Kidney capillary endothelial cell (primary cell): ENCODE data around the gene ATOX1.

ENCODE experiments used
- DNase-seq: peaks from one replicate; pipeline ENCODE4 v3.0.0-alpha.2; 2018; ENCODE audit warnings: low spot score

ATOX1 gene

GRCh38 chr5:151770383-151771258 is 12.2 kb upstream of the ATOX1 start:
- peak; percentile 68 for DNase-seq

- DNase-seq, result no peak
Observed at GRCh38 chr5:151766975-151767374, 8.5 kb upstream of the ATOX1 start.

GRCh38 chr5:151764801-151765200 is 6.4 kb upstream of the ATOX1 start:
- DNase-seq, result no peak

- DNase-seq, result no peak
Observed at GRCh38 chr5:151758141-151758429, 346 bp downstream of the ATOX1 start.

GRCh38 chr5:151757233-151758140 is 944 bp downstream of the ATOX1 start:
- no peak for DNase-seq

- no peak for DNase-seq
Observed at GRCh38 chr5:151755383-151755782, 3.0 kb downstream of the ATOX1 start.

GRCh38 chr5:151751593-151751992 is 6.8 kb downstream of the ATOX1 start:
- DNase-seq, result no peak

GRCh38 chr5:151751091-151751490 is 7.3 kb downstream of the ATOX1 start:
- DNase-seq, result no peak

GRCh38 chr5:151750121-151750520 is 8.3 kb downstream of the ATOX1 start:
- no peak for DNase-seq

- peak; percentile 96 for DNase-seq
Observed at GRCh38 chr5:151745071-151745705, 13.2 kb downstream of the ATOX1 start.

- no peak for DNase-seq
Observed at GRCh38 chr5:151743530-151743929, 14.9 kb downstream of the ATOX1 start.

- no peak for DNase-seq
Observed at GRCh38 chr5:151742870-151743294, 15.5 kb downstream of the ATOX1 start.

- no peak for DNase-seq
Observed at GRCh38 chr5:151741678-151742423, 16.6 kb downstream of the ATOX1 start.

- DNase-seq, result peak; percentile 70
Observed at GRCh38 chr5:151740958-151741373, 17.5 kb downstream of the ATOX1 start.

GRCh38 chr5:151740336-151740942 is 18.0 kb downstream of the ATOX1 start:
- peak; percentile 87 for DNase-seq

GRCh38 chr5:151739939-151740335 is 18.5 kb downstream of the ATOX1 start:
- DNase-seq, result no peak

- DNase-seq, result no peak
Observed at GRCh38 chr5:151739395-151739794, 19.0 kb downstream of the ATOX1 start.

GRCh38 chr5:151738125-151738848 is 20.1 kb downstream of the ATOX1 start:
- DNase-seq, result no peak

GRCh38 chr5:151737431-151737830 is 21.0 kb downstream of the ATOX1 start:
- no peak for DNase-seq

- no peak for DNase-seq
Observed at GRCh38 chr5:151735646-151736045, 22.8 kb downstream of the ATOX1 start.

GRCh38 chr5:151734064-151734408 is 24.4 kb downstream of the ATOX1 start:
- no peak for DNase-seq
